GM12872 (cell line): ENCODE data around the gene AWAT2.

Experiments
- CTCF ChIP-seq: IDR thresholded peaks from 3 replicates; pipeline ENCODE4 v1.5.1; 2011; ENCODE audit warnings: low read depth, mild to moderate bottlenecking, low read length, moderate library complexity; ENCODE audit not compliant: insufficient read depth

AWAT2 gene

GRCh38 chrX:70039758-70040157 lies 10.0 kb downstream of the AWAT2 start:
- TF ChIP-seq CTCF, result no peak

- TF ChIP-seq CTCF, result no peak
These were observed 10.8 kb downstream of the AWAT2 start for GRCh38 chrX:70038951-70039350.

DNA sequence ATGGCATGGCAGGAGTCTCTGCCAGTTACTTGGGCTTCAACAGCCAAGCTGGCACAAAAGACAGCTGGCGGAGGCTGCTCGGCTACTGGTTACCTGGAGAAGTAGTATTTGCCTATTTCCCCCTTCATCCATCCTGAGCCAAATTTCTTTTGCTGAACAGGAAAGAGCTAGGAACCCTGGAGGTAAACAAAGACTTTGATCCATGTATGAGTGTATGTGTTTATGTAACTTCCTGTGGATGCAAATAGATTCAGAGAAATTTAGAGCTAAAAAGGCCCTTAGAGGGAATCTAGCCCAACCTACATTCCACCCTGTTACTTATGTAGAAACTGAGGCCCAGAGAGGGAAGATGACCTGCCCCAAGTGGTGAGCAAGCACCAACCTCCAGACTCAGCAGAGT lies 11.2 kb downstream of the AWAT2 start:
- no peak for TF ChIP-seq CTCF

DNA sequence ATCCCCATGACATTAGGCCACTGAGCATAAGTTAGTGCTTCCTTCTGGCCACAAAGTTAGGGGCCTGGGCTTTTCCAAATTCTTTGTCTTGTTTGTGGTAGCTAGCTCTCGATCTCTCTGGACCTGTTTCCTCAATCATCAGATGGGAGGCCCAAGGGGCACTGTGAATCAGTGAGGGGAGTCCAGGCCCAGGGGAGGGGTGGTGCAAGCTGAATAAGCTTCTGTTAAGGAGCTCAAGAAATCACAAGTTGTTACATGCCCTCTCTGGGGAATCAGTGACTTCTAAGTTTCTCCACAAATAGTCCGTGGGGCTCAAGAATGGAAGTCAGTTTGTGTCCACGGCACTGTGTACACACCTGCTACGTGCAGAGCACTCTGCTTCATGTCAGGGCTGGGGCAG lies 15.1 kb downstream of the AWAT2 start:
- no peak for TF ChIP-seq CTCF

GRCh38 chrX:70033348-70034051 lies 16.2 kb downstream of the AWAT2 start:
- TF ChIP-seq CTCF, result peak; percentile 63

DNA sequence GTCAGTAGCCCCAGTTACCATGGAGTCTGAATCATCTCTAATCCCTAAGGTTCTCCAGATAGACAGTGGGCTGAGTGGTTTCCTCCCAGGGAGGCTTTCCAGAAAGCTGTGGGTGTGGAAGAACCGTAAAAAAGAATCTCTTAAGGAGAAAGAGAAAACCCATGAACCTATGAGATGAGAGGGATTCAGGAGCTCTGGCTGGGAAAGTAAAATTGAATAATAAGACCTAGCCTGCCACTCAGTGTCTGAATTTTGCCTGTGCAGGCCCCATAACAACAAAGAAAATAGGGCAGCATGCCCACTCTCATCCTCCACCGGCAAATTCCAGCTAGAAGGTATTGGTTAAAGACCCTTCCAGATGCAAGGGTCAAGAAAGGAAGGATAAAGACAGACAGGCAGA lies 16.9 kb downstream of the AWAT2 start:
- TF ChIP-seq CTCF, result no peak

DNA sequence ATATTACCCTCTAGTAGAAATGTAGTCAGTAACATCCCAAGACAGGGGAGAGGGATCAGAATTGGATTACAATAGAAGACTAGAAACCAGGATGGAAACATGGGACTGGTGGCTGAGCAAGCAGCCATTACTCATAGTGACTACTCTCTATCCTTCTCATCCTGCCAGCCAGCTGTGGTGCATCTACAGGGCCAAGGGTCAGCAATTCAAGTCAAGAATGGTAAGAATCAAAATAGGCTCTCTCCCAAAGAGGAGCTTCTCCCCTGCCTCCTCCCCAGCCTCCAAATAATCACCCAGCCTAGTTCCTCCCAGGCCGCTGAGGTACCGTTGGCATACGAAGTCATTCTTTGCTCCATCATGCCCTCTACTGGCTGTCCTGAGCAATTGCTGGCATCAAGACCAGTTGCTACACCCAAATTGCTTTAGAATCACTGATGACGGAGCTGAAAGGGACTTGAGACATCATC lies 19.4 kb downstream of the AWAT2 start:
- peak; percentile 77 for TF ChIP-seq CTCF
